ENCODE measurements around the gene TERT. TPM values are rescaled to one million over a fixed set of nuclear protein-coding genes. Genes with fewer than 3 reads are reported as not detected.
A peak's percentile ranks its signal among the peaks of the same experiment; 100 is the strongest.

TERT gene
- total RNA-seq, 2 experiments from 2014 or later = 0.55 to 0.84 TPM

- no peaks in the 10 kb centered on the region for H3K4me1 Mint-ChIP-seq (ENCODE audit: low read depth)
- H3K4me1 ChIP-seq (ENCODE audit: insufficient read depth, low read length) = no peaks in the 10 kb centered on the region
Measured at GRCh38 chr5:1302258-1302657, 7.4 kb upstream of the TERT start.

GRCh38 chr5:1300581-1301083 is 5.8 kb upstream of the TERT start:
- peak in 2 of 14 experiments; percentile 1 to 20 for DNase-seq
- CTCF ChIA-PET = no interaction called here
- no peaks in the 10 kb centered on the region for H3K36me3 Mint-ChIP-seq (ENCODE audit: low read depth)
- H3K4me3 ChIP-seq (ENCODE audit: low read length) = no peak overlapping the region
- no peaks in the 10 kb centered on the region for H3K27me3 Mint-ChIP-seq
- H3K4me1 ChIP-seq (ENCODE audit: insufficient read depth, low read length) = peaks cover 1% of the 10 kb centered on the region
- ATAC-seq (ENCODE audit: poor library complexity) = no peak
- no peak overlapping the region for H3K27ac ChIP-seq (ENCODE audit: low read depth in 1 of 2, low read length in 2 of 2)
- H3K9me3 Mint-ChIP-seq = no peaks in the 10 kb centered on the region
- H3K27me3 ChIP-seq (ENCODE audit: control insufficient read depth in 1 of 2, insufficient read depth in 2 of 2, low read length in 2 of 2) = no peaks in the 10 kb centered on the region
- no peaks in the 10 kb centered on the region for H3K36me3 ChIP-seq (ENCODE audit: insufficient read depth, low read length)
- H3K27ac Mint-ChIP-seq = no peak overlapping the region
- POLR2A ChIA-PET = interaction anchor here (2.2 kb wide), 1 partner anchor 15 kb away, joined by 8 read pairs; no protein-coding TSS in a partner anchor
- H3K9me3 ChIP-seq (ENCODE audit: control insufficient read depth in 1 of 2, insufficient read depth in 1 of 2, low read length in 2 of 2) = no peaks in the 10 kb centered on the region
- intact Hi-C loops (cut with DNase I, micrococcal nuclease) = no loop called here
- peaks cover 4% of the 10 kb centered on the region for H3K4me1 Mint-ChIP-seq (ENCODE audit: low read depth)
- no peak overlapping the region for H3K4me3 Mint-ChIP-seq
- no peak for TF ChIP-seq CTCF (IDR thresholded peaks at IDR 0.05)

More at GRCh38 chr5:1302258-1302657, 7.4 kb upstream of the TERT start:
- Mint-ChIP-seq H3K9me3 (no peaks in the 10 kb centered on the region), H3K27me3 (no peaks in the 10 kb centered on the region), H3K27ac (no peak overlapping the region), H3K36me3 (ENCODE audit: low read depth) (no peaks in the 10 kb centered on the region), H3K4me3 (no peak overlapping the region)
- no peak for DNase-seq
- intact Hi-C loops (cut with DNase I, micrococcal nuclease) = no loop called here
- H3K9me3 ChIP-seq (ENCODE audit: control insufficient read depth in 1 of 2, insufficient read depth in 1 of 2, low read length in 2 of 2) = no peaks in the 10 kb centered on the region
- no peak overlapping the region for H3K27ac ChIP-seq (ENCODE audit: low read depth in 1 of 2, low read length in 2 of 2)
- H3K27me3 ChIP-seq (ENCODE audit: control insufficient read depth in 1 of 2, insufficient read depth in 2 of 2, low read length in 2 of 2) = no peaks in the 10 kb centered on the region
- no peaks in the 10 kb centered on the region for H3K36me3 ChIP-seq (ENCODE audit: insufficient read depth, low read length)
- ATAC-seq (ENCODE audit: poor library complexity) = no peak
- CTCF ChIA-PET = no interaction called here
- TF ChIP-seq CTCF (IDR thresholded peaks at IDR 0.05) = no peak
- POLR2A ChIA-PET = interaction anchor here (1.3 to 1.4 kb wide), 2 partner anchors 7 to 11 kb away, joined by 3 to 5 read pairs; partner anchors contain the start of gene TERT
- H3K4me3 ChIP-seq (ENCODE audit: low read length) = no peak overlapping the region

GRCh38 chr5:1299961-1300360 is 5.1 kb upstream of the TERT start:
- CTCF ChIA-PET = no interaction called here
- POLR2A ChIA-PET = interaction anchor here (2.2 kb wide), 1 partner anchor 16 kb away, joined by 8 read pairs; no protein-coding TSS in a partner anchor

More at GRCh38 chr5:1299961-1300360, 5.1 kb upstream of the TERT start:
- H3K27ac ChIP-seq (ENCODE audit: low read depth in 1 of 2, low read length in 2 of 2) = no peak overlapping the region
- H3K9me3 ChIP-seq (ENCODE audit: control insufficient read depth in 1 of 2, insufficient read depth in 1 of 2, low read length in 2 of 2) = no peaks in the 10 kb centered on the region
- DNase-seq (peak in 1 of 14 experiments; percentile 17), ATAC-seq (ENCODE audit: poor library complexity) (no peak)
- H3K9me3 Mint-ChIP-seq = no peaks in the 10 kb centered on the region
- intact Hi-C loops (cut with DNase I, micrococcal nuclease) = loop anchor here in 1 of 2 experiments (2.0 to 10.0 kb wide), 2 partner anchors 13 to 45 kb away; partner anchors contain the start of gene CLPTM1L
- H3K4me1 Mint-ChIP-seq (ENCODE audit: low read depth) = peaks cover 4% of the 10 kb centered on the region
- H3K36me3 Mint-ChIP-seq (ENCODE audit: low read depth) = no peaks in the 10 kb centered on the region
- no peak overlapping the region for H3K27ac Mint-ChIP-seq
- H3K4me3 Mint-ChIP-seq = no peak overlapping the region
- H3K36me3 ChIP-seq (ENCODE audit: insufficient read depth, low read length) = no peaks in the 10 kb centered on the region
- no peak overlapping the region for H3K4me3 ChIP-seq (ENCODE audit: low read length)
- peaks cover 6% of the 10 kb centered on the region for H3K4me1 ChIP-seq (ENCODE audit: insufficient read depth, low read length)
- no peaks in the 10 kb centered on the region for H3K27me3 ChIP-seq (ENCODE audit: control insufficient read depth in 1 of 2, insufficient read depth in 2 of 2, low read length in 2 of 2)
- TF ChIP-seq CTCF (IDR thresholded peaks at IDR 0.05) = no peak
- H3K27me3 Mint-ChIP-seq = no peaks in the 10 kb centered on the region

Measured in CD4-positive, alpha-beta T cell (primary cell).